Measurements from ENCODE around the gene DPEP2. TPM values are rescaled to one million over a fixed set of nuclear protein-coding genes. Genes with fewer than 3 reads are reported as not detected.

Gene DPEP2
- total RNA-seq, 1 donor from 2014 or later = 1.1 TPM

GRCh38 chr16:67993207-67994039 is 5.9 kb downstream of the DPEP2 start:
- no peaks in the 10 kb centered on the region for H3K27me3 ChIP-seq
- peak overlapping the region; percentile 23 to 26 for H3K27ac ChIP-seq
- TF ChIP-seq CTCF (IDR thresholded peaks at IDR 0.05) = peak; percentile 97 to 99 (median 98)
- peak overlapping the region; percentile 29 to 55 for H3K4me3 ChIP-seq
- intact Hi-C loops (cut with DNase I) = loop anchor here (1.0 to 2.0 kb wide), 4 partner anchors 25 to 236 kb away; partner anchors contain the start of genes DDX28, DUS2 and SLC12A4
- no peaks in the 10 kb centered on the region for H3K9me3 ChIP-seq
- DNase-seq (ENCODE audit: low spot score in 2 of 2) = peak; percentile 30 to 89
- H3K36me3 ChIP-seq = no peaks in the 10 kb centered on the region
- peaks cover 4% of the 10 kb centered on the region in 2 donors for H3K4me1 ChIP-seq

DNA sequence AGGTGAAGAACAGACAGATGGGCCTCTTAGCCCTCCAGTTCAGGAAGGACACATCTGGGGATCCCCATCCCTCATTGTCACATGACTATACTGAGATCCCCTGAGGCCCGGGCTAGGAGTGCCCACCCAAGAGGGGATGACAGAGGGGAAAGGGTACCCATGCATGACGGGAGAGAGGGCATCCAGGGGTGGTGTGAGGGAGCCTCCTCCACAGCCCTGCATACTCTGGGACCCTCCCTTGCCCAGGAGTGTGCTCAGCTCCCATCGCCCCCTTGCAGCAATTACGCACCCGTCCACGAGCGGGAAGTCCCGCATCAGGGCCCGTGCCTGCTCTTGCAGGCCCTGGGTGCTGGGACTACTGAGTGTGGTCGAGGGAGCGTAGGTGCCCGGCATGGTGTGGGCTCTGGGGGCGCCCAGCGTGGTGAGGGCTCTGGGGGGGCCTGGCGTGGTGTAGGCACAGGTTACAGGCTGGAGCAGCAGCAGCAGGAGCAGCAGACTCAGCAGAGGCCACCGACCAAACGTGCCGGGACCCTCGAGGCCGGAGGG is 6.5 kb downstream of the DPEP2 start:
- intact Hi-C loops (cut with DNase I) = loop anchor here (1.0 to 2.0 kb wide), 4 partner anchors 24 to 237 kb away; partner anchors contain the start of genes DDX28, DUS2 and SLC12A4
- H3K27ac ChIP-seq = no peak overlapping the region

DNA sequence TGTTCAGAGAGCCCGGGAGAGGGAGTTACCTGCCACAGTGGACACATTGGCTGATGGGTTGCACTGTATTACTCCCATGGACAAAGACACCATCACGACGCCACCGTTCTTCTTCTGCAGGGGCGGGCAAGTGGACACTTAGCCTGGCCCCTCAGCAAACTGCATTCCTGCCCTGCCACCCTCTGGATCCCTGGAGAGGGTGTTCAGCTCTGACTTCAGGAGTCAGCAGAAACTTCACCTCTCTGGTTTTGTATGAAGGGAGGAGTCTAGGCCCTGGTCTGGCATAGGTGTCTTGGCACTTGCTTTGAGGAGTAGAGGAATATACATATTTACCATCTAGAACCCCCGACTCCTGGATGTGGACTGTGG is 9.3 kb downstream of the DPEP2 start:
- H3K4me3 ChIP-seq = no peak overlapping the region
- TF ChIP-seq CTCF (IDR thresholded peaks at IDR 0.05) = no peak
- no peak for DNase-seq (ENCODE audit: low spot score in 2 of 2)
- intact Hi-C loops (cut with DNase I) = no loop called here
- no peaks in the 10 kb centered on the region for H3K36me3 ChIP-seq
- no peaks in the 10 kb centered on the region for H3K9me3 ChIP-seq
- H3K4me1 ChIP-seq = peaks cover 4% of the 10 kb centered on the region in 2 donors
- no peak overlapping the region for H3K27ac ChIP-seq
- H3K27me3 ChIP-seq = no peaks in the 10 kb centered on the region

More for the DNA sequence above, 6.5 kb downstream of the DPEP2 start:
- H3K9me3 ChIP-seq = no peaks in the 10 kb centered on the region
- H3K36me3 ChIP-seq = no peaks in the 10 kb centered on the region
- peaks cover 4% of the 10 kb centered on the region in 2 donors for H3K4me1 ChIP-seq
- H3K27me3 ChIP-seq = no peaks in the 10 kb centered on the region
- peak overlapping the region in 1 of 2 donors; percentile 55 for H3K4me3 ChIP-seq
- no peak for DNase-seq (ENCODE audit: low spot score in 2 of 2)
- TF ChIP-seq CTCF (IDR thresholded peaks at IDR 0.05) = no peak

DNA sequence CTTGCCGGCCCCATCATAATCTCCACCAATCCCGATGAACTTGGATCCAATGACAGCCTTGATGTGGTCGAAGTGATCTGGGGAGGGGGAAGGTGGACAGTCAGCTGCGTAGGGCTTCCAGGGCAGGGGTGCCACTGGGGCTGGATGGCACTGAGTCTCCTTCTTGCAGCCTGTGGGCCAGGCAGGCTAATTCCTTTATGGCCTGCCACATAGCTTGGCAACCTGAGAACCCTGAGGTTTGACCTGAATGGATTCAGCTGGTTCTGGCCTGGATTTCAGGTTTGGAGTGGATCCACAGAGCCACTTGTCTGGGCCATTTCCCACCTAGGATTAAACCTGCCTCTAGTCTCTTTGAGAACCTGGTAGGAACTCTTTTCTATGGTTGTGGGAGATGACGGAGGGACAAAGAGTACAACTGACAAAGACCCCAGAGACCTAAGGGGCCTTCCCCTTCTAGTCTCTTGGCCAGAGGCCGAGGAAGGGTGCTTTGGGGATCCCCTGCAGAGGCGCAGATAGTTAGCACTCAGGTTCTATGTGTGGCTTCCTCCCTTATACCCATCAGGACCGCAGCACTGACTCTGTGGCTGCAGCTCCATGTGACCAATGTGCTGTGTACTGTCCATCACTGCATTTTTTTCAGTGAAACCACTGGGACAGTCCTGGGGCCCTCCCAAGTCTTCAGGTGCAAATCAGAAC is 9.8 kb downstream of the DPEP2 start:
- H3K36me3 ChIP-seq = no peaks in the 10 kb centered on the region

More for the DNA sequence above, 9.8 kb downstream of the DPEP2 start:
- Histone ChIP-seq H3K27ac (no peak overlapping the region), H3K4me1 (peaks cover 4% of the 10 kb centered on the region in 2 donors), H3K4me3 (no peak overlapping the region), H3K9me3 (no peaks in the 10 kb centered on the region), H3K27me3 (no peaks in the 10 kb centered on the region)
- no peak for DNase-seq (ENCODE audit: low spot score in 2 of 2)
- intact Hi-C loops (cut with DNase I) = no loop called here
- TF ChIP-seq CTCF (IDR thresholded peaks at IDR 0.05) = no peak

All from ascending aorta (tissue), 2 donors.